GM10847 (cell line): ENCODE data around the gene TULP3.

Experiments used
- POLR2A ChIP-seq: IDR thresholded peaks from 2 replicates; pipeline ENCODE4 v1.6.1; 2011; ENCODE audit not compliant: insufficient read length; ENCODE audit errors: extremely low read depth

Gene TULP3

GRCh38 chr12:2902272-2902880 lies 11.7 kb downstream of the TULP3 start:
- no peak for TF ChIP-seq POLR2A

- TF ChIP-seq POLR2A, result no peak
Observed at GRCh38 chr12:2904260-2904659, 13.6 kb downstream of the TULP3 start.

- no peak for TF ChIP-seq POLR2A
Observed at GRCh38 chr12:2912216-2912575, 21.5 kb downstream of the TULP3 start.

- TF ChIP-seq POLR2A, result no peak
Observed at GRCh38 chr12:2919249-2919648, 28.6 kb downstream of the TULP3 start.

GRCh38 chr12:2922329-2922728 lies 31.6 kb downstream of the TULP3 start:
- TF ChIP-seq POLR2A, result no peak

DNA sequence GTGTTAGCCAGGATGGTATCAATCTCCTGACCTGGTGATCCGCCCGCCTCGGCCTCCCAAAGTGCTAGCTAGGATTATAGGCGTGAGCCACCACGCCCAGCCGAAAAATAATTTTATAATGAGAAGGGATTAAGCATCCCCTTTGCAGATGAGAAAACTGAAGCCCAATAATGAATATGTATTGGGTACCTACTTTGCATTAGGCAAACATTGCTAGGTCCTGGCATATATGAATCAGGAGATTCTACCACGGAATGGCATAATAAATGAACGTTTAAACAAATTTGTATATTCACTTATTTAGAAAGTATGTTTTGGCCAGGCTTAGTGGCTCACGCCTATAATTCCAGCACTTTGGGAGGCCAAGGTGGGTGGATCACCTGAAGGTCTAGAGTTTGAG lies 32.4 kb downstream of the TULP3 start:
- no peak for TF ChIP-seq POLR2A

- no peak for TF ChIP-seq POLR2A
Observed at GRCh38 chr12:2924019-2924418, 33.3 kb downstream of the TULP3 start.

DNA sequence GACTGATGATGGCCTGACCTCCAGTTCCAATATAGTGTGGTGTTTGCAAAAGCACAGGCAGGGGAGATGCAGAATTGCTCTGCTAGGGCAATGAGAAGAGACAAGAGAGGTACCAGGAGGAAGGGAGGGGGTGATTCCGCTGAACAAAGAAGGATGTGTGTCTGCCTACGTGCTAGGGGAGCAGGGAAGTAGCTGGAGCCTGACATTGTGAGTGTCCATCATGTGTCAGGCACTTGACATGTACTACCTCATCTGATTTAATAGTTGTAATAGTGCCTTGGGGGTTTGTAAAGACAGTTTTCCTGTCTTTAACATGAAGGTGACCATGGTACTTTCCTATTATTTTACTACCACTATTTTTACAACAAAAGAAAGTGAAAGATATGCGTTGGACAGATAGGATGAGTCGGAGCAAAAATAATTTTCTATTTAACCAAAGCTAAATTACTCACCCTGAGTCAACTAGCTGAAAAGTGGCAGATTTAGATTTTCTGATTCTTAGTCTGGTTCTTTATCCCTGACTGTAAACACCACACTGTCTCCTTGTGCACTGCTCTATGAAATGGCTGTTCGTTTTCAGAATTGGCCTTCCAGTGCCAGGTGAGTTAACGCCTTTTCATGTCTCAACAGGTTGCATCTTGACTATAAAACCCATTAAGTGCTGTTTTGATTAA lies 34.8 kb downstream of the TULP3 start:
- TF ChIP-seq POLR2A, result no peak

- TF ChIP-seq POLR2A, result no peak
Observed at GRCh38 chr12:2930865-2931264, 40.2 kb downstream of the TULP3 start.

- TF ChIP-seq POLR2A, result no peak
Observed at GRCh38 chr12:2933586-2933985, 42.9 kb downstream of the TULP3 start.

- no peak for TF ChIP-seq POLR2A
Observed at GRCh38 chr12:2934371-2934770, 43.7 kb downstream of the TULP3 start.

DNA sequence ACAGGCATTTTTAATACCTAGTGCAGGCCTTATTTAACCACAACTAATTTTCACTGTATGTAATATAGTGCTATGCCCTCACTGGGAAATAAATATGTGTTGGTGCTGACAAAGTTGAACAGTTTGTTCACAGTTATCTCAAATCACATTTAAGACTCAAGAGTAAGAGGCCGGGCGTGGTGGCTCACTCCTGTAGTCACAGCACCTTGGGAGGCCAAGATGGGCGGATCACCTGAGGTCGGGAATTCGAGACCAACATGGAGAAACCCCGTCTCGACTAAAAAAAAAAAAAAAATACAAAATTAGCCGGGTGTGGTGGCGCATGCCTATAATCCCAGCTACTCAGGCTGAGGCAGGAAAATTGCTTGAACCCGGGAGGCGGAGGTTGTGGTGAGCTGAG lies 45.6 kb downstream of the TULP3 start:
- no peak for TF ChIP-seq POLR2A

DNA sequence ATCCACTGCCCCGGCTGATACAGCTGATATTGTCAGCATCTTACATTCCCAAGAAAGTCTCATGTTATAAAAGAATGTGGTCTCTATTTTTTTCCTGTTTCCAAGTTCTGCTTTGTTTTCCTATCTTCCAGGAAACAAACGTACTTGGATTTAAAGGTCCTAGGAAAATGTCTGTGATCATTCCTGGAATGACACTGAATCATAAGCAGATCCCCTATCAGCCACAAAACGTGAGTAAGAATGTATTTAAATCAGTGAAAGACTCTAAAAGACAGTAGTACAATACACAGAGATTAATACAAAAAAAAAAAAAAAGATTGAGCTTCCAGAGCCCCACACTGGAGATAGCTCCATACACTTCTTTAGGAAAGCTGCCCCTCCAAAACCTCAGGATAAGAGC lies 46.8 kb downstream of the TULP3 start:
- TF ChIP-seq POLR2A, result no peak

GRCh38 chr12:2939191-2939590 lies 48.5 kb downstream of the TULP3 start:
- no peak for TF ChIP-seq POLR2A

- TF ChIP-seq POLR2A, result no peak
Observed at GRCh38 chr12:2940564-2940963, 49.9 kb downstream of the TULP3 start.

- TF ChIP-seq POLR2A, result no peak
Observed at GRCh38 chr12:2941524-2941923, 50.8 kb downstream of the TULP3 start.

- no peak for TF ChIP-seq POLR2A
Observed at GRCh38 chr12:2944401-2945047, 53.8 kb downstream of the TULP3 start.
